NCI-H524 (cell line): ENCODE measurements around the gene TP53TG5.

Source experiments
- DNase-seq, 2 experiments: peaks; one replicate each; lab custom pipeline; 2025; lab: John Stamatoyannopoulos, UW

The TP53TG5 gene

DNA sequence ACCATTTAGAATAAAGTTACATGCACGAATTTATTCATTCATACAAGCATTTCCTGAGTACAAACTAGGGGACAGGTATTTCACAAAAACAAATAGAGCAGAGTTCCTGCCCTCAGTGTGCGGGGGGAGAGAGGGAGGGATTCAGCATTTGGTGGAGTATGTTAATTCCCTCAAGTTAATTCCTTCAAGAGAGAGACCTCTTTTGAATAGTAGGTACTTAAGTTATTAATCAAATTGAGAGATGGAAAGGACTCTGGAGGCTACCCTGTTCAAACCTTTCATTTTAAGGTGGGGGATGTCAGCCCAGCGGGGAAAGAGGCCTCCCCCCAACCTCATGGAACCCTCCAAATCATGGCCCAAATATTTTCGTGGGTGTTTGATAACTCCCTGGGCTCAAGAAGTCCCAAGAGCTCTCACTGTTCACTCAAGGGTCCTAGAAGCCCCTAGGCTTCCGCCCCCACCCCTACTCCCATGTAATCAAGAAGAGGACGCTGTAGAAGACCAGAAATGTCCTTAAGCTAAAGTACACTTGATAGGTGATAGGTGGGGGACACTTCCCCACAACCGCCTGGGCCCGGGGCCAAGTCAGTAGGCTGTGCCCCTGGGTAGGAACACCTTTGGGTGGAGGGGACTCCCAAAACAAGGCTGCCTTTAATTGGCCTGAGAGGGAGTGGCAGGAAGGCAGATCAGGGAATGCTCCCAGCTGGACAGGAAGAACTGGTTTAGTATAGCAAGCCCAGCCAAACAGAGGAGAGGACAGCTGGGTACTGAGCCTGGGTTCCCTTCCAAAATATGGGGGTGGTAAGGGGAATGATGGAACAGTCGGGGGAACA, 32.8 kb downstream of the TP53TG5 start:
- DNase-seq: peak; percentile 9 to 48

DNA sequence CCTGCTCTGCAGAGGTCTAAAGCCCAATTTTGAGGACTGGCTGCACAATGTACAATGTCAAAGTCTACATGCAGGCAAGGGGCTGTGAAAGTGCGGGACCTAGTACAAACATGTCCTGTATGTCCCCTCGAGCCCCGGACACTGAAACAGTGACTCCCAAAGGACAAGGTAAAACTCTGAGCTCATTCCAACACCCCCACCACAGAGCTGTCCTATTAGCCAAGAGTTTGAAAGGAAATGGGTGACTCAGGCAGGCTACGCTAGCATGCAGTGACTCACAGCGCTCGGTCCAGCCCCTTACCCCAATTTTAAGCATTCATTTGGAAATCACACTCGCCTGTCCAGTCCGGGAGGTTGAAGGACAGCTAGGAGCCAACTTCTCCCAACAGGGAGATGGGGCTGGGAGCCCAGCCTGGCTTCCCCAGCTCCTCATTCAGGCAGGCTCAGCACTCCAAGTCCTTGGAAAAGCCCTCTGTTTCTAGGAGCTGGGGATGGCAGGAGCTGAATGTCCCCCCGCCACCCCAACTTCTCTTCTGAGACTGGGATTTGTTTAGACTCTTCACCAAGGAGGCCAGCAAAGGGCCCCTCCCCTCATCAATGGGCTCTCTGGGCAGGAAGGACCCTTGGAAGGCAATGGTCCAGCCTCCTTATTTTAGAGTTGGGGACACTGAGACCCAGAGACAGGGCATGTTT, 33.8 kb downstream of the TP53TG5 start:
- DNase-seq: no peak

DNA sequence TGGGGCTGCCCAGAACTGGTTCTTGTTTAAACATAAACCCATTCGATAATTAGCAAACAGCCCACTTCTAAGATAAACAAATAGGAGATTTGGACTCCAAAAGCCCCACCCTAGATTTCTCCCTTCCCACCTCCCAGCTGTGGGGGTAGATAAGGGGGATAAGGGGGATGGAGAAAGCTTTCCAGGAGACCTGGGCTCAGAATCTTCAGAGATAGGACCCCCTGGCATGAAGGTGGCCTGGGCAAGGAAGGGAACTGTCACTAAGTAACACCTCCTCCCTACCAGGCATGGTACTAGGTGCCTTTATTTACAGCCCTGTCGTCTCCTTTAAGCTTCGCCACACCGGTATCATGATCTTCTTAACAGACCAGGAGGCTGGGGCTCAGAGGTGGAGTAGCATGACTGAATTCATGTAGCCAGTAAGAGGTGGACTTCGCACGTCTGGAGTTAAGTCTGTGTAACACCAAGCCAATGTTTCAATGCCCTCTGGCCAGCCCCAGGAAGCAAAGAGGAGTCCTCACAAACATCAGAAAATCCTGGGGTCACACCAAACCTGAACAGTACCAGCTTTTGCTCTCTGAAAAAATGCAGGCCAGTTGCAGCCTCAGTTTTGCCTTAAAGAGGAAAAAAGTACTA, 34.5 kb downstream of the TP53TG5 start:
- no peak for DNase-seq

DNA sequence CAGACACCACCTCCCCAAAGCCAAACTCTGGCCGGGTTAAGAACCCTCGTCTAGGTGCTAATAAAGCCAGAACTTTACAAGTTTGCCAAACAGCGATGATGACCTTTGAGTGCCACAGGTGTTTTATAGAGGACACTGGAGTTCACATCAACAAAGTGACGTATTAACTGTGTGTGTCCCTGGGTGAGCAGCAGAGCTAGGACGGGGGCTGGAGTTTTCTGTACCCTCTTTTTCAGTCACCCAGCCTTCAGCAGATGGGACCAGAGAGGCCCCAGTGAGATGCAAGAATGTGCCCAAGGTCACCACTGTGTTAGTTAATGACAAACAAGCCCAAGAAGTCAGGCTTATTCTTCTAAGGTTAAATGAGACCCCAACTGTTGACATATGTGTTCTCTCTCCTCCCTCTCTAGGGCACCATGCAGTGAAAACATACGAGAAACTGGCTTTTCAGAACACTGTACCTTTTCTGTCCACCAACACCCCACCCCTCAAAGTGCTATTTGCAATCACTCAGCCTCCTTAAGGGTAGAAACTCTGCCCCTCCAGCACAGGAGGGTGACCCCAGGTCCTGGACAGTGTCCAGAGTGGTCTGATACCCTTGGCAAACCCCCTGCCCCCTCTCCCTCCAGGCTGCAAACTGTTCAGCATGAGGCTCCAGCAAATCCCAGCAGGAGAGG, 35.1 kb downstream of the TP53TG5 start:
- no peak for DNase-seq

DNA sequence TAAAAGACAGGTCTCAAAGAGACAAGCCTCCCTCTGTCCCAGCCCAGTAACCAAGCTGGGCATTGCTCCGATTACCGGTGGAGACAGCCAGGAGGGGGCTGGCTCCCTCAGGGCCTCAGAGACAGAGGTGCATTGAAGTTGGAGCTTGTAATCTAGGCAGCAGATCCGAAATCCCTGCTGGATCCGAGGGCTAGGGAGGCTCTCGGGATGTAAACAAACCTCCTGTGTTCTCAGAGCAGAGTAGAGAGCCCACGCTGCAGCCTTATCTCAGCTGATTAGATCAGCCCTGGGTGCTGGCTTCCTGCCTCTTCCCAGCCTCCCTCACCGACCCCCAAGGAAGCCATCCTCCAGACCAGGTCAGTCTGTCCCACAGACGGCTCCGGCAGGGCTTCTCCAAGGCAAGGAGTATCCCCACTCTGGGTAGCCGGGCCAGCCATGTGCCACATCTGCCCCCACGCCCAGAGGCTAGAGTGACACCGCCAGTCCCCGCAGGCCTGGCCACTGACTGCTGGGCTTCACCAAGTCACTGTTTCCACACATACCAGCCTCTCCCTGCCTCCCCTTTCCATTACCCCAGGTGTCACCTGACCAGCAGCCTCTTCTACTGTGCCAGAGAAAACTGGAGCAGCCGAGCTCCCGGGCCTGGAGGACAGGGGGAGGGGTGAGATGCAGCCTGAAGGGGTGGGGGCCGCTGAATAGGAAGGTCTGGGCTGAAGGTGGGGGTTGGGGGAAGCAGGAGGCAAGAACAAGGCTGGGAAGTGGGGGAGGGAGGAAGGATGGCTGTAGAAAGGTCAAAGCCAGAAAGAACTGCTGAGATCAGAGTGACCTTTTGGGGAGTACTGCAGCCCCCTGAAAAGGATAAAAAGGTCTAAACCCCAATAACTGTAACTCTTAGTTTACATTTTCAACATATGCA, 35.9 kb downstream of the TP53TG5 start:
- DNase-seq: no peak

DNA sequence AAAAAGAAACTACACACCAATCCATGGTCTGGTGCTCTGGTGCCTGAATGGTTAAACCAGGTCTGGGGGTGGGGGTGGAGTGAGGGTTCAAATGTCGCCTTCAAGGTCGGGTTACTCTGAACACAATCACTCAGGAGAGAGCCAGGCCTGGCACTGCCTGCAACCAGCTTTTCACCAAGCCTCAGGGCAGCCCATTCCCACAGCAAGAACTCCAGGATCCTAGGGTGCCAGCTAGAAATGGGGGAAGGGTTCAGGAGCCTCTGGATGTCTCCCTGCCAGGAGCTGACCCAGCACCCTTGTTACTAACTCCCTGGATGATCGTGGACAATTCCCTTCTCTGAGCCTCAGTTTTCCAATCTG, 36.6 kb downstream of the TP53TG5 start:
- no peak for DNase-seq

DNA sequence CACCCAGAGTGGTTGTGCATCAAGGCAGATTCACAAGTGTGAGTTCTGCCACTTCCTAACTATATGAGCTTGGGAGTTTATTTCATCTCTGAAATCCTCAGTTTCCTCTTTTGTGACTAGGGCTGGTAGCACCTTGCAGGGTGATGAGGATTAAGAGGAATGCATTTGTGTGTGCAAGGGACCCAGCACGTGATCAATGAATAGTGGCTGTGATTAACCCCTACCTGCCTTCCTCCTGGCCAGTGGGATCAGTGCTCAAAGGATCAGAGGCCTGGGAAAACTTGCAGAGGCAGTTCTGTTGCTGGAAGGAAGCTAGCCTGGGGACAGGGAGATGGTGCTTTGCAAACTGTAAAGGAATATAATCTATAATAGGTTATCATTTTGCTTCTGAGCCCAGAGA, 37.2 kb downstream of the TP53TG5 start:
- DNase-seq: no peak

DNA sequence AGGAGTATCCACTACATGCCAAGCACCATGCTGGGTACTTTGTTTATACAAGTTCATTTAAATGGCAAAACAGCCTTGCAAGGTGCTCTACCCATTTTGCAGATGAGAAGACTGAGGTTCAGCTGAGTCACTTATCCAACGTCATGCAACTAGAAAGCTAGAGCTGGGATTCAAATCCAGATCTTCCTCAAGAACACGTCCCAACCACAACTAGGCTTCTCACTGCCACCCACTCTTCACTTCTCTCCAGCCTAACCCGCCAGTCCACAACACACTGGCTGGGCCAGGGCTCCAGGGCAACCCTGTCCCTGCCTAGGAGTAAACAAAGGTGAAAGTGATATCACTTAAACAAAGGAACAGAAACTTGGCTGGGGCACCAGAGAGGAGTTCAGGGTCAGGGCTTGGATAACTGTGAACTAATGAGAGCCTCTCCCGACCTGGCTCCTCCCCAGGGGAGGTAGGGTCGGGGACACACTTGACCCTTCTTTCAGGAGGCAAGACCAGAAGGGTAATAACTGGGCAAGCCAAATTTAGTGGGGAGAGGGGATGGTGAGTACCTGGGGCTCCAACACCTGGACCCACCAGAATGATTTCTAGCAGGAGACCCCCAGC, 37.8 kb downstream of the TP53TG5 start:
- DNase-seq: no peak

DNA sequence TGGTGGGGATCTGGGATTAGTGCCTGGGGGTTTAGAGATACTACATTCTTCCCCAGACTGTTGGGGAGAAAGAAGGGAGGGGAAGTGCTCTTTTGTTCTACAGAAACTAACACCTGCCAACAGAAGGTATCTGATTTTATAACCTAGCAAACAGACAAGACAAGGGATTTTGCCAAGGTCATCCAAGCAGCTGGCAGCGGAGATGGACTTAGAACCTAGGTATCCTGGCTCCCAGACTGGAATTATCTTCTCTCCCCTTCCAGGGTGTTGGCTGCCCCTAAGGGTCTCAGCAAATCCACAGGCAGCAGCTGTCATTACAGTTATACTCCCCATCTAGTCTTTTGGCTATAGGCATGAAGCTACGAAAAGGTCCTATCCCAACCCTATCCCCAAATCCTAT, 38.3 kb downstream of the TP53TG5 start:
- no peak for DNase-seq

DNA sequence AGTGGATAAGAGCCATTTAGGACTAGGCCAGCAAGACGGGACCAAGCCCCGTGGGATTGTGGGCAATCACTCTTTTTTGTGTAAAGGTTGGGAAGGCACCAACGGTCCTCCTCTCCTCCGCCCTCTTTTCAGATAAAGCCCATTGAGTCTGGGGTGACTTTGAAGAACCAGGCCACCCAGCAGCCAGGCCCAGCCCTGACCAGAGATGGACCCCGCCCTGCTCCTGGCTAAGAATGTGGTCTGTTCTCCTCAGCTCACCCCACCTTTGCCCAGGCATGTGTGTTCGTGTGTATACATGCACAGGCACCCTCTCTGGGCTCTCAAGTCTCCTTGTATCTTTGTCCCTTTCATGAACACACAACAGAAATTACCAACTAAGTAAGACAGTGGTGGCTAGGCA, 39.0 kb downstream of the TP53TG5 start:
- no peak for DNase-seq

DNA sequence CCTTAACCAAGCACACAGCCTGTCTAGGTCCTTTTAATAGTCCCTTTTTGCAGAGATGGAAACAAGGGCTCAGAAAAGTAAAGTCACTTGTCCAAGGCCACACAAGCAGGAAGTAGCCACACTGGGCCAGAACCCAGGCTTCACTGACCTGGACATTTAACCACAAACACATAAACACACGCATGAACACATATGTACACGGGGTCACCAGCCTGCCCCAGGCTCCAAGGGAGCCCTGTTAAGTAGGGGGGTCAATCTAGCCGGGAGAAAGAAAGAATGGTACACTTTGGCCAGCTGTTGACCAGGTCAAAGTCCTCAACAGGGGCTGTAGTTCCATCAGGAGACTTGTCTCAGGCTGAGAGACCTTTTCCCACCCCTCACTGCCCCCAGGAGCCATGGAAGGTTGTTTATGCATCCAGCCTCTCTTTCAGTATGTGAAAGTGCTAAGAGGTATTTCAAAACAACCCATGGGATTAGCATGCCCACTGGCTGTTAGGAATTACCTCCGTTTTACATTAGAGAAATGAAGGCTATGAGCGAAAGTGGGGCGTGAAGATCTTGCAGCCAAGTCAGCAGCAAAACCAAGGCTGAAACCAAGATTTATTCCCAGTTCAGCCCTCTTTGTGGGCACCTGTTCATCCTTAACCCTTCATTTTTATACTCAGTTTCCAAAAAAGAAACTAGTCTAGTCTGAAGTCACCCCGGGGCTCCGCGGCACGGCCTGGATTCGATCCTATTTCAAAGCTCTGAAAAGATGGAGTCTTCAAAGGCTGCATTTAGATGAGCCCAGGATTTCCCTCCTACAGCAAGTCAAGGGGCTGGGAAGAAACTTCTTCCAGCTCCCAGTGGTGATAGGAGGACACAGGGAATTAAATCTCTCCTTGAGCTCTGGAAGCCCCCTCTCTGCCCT, 39.7 kb downstream of the TP53TG5 start:
- no peak for DNase-seq

DNA sequence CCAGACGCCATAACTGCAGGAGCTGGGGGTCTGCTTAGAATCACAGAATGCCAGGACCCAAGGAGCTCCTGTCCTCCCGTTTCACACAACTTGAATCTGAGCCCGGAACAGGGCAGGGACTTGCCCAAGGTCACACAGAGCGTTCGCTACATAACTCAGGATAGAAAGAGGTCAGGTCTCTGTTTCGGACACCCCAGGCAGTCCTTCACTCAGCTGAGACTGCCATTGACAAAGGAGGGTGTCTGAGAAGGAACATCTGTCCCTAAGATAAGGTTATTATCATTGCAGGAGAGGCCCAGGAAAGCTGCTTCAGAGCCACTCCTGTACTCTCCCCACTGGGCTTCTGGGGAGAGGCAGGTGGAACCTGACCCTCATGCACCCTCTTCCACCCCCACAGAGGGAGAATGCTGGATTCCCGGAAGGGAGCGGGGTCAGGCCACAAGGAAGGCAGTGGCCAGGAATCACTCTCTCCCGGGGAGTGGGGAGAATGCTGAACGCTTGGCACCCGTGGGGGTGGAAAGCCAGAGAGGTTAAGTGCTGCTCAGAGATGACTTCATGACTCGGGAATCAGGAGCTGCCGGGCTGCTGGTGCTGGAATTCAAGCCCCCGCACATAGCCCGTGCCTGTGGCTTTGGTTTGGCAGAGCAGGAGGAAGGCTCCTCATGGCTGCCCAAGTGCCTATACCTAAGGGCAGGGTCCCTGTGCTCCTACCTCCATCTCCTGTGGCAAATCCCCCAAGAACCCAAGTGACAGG, 40.6 kb downstream of the TP53TG5 start:
- no peak for DNase-seq

DNA sequence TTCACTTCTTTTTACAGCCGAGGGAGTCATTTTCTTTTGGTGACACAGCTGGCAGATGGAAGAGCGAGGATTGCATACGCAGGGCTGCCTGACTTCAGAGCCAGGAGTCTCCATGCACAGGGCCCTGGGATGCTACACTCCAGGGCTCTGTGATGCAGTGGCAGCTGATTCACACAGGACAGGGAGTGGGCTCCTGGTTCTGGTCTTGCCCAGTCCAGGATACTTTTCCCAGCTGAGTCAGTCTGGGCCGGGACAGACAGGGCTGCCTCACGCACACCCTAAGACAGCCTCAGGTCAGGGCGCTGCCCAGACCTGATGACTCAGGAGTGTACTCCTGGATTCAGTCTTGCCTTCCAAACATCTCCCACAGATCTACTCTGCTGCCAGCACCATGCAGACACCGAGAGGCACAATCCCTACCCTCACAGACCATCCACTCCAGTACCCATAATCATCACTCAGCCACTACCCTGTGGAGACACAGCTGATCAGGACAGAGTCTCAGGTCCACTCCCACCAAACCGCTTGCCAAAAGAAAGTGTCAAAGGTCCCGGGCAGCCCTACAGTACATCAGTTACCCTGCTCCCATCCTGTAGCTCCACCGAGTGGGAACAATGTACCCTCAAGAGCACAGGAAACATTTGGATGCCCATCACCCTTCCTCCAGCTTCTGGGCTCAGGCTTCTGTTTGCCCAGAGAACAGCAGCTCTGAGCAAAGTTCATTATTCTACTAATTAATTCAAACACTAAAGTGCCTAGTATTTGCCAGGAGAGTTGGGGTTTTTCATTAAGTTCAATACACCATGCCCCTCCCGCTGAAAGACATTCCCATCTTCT, 41.4 kb downstream of the TP53TG5 start:
- DNase-seq: no peak

DNA sequence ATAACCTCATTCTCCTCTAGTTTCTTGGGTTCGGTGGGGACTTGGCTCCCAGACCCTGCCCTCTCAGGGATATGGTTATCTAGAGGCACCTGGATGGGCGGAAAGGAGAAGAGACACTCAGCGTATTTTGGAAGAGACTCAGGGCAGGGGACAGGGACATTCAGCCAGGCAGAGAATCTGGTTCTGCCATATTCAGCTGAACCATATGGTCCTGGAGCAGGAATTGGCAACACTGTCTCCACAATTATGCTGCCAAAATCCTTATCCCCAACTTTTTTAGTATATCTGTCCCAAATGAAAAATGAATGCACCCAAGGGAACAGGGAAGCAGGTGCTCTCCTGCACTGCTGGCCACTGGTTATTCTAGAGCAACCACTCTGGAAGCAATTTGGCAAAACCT, 47.6 kb downstream of the TP53TG5 start:
- DNase-seq: no peak

DNA sequence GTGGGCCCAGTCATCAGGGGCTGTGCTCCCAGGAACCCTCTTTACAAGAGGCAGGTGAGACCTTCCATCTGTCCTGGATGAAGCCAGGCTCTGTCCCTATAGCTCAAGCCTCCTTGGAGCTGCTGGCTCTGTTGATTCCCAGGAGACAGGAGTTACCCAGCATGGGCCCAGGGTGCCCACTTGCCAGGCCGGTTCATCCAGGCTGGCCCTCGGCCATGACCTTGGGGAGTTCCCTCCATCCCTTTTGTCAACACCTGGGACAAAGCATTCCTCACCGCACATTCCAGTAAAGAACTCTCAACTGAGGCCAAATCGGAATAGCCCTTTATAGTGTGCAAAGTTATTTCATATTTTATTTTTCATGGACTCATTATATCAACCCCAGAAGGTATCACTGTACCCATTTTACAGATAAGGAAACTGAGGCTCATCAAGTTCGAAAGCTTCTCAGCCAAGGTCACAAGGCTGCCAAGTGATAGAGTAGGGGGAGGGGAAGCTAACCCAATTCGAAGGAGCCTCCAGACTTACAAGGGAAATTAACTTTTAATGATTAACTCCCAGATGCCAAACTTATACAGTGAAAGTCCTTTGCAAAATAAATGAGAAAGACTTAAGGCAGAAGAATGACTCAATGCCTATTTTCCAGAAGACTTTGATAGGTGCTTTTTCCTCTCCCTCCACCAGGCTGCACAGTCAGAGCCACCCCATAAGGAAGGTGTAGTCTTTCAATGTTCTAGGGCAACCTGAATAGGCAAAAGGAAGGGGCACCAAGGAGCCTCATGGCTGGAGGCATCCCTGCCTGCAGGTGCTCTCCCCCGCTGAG, 48.4 kb downstream of the TP53TG5 start:
- no peak for DNase-seq

DNA sequence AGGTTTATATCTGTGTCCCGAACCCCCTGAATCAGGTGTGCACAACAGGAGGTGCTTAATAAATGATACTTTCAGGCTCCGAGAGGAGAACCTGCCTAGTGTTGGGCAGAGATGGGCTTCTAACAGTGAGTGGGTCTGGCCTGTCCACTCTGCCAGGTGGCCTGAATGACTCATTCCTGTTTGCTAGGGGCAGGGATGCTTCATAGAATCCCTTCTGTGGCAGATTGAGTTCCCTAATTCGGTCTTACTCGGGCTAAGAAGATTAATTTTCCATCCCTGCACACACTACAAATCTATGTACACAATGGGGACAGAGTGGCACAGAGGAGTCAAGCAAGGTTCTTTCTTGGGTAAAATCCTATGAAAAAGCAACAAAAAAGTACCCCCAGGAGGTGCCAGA, 49.7 kb downstream of the TP53TG5 start:
- DNase-seq: peak; percentile 66 to 89

DNA sequence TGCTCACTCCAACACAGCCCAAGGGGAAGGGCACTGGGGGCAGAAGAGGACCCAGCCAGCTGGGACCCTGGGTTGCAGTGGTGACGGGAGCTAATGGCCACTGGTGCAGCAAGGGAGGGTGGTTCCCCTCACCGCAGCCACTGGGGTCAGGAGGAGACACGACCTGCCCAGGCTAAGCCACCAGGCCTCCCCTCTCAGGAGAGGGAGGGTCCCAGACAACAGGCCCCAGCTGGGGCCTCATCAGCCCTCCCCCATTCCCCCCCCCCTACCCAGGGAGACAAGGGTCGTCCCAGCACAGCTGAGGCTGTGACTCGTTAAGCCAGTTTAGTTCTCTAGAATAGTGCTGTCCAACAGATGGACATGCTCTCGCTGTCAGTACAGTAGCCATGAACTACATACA, 52.8 kb downstream of the TP53TG5 start:
- peak in 1 of 2 experiments; percentile 36 for DNase-seq
